GM13977 (cell line): ENCODE results near the gene GFRA1.

Experiments
- DNase-seq: peaks from one replicate; pipeline ENCODE4 v3.0.0; 2012; ENCODE audit warnings: low spot score
- CTCF ChIP-seq: IDR thresholded peaks from 2 replicates; pipeline ENCODE4 v1.5.1; 2012; ENCODE audit warnings: mild to moderate bottlenecking, control low read depth; ENCODE audit not compliant: insufficient read depth; ENCODE audit errors: extremely low read depth, missing control alignments
- in situ Hi-C: fragments of 300-500 bp; cut with MboI; formaldehyde crosslinking; loops from one replicate; pipeline ENCODE4 v1.12.0; 2022; ENCODE audit warnings: low sequenced_read_pairs, low pct_unique_long_range_greater_than_20kb, mixed read lengths, inconsistent platforms; ENCODE audit not compliant: unreplicated experiment

The GFRA1 gene

GRCh38 chr10:116255886-116256751 is 16.9 kb downstream of the GFRA1 start:
- in situ Hi-C loops = no loop called here
- no peak for DNase-seq
- TF ChIP-seq CTCF = no peak

GRCh38 chr10:116254422-116255155 is 18.4 kb downstream of the GFRA1 start:
- TF ChIP-seq CTCF = no peak
- no peak for DNase-seq
- in situ Hi-C loops = no loop called here

- DNase-seq = no peak
- no peak for TF ChIP-seq CTCF
- in situ Hi-C loops = no loop called here
Observed at GRCh38 chr10:116253716-116254115, 19.3 kb downstream of the GFRA1 start.

GRCh38 chr10:116251602-116252395 is 21.2 kb downstream of the GFRA1 start:
- no peak for TF ChIP-seq CTCF
- in situ Hi-C loops = no loop called here
- no peak for DNase-seq

- DNase-seq = no peak
- in situ Hi-C loops = no loop called here
- no peak for TF ChIP-seq CTCF
Observed at GRCh38 chr10:116247691-116248090, 25.3 kb downstream of the GFRA1 start.

- in situ Hi-C loops = no loop called here
- no peak for DNase-seq
- TF ChIP-seq CTCF = no peak
Observed at GRCh38 chr10:116246263-116246662, 26.7 kb downstream of the GFRA1 start.
